ENCODE data around the gene CCDC8. TPM values are rescaled to one million over a fixed set of nuclear protein-coding genes. Genes with fewer than 3 reads are reported as not detected.
"Not testable (repeated sequence)": the region's sequence is repeated elsewhere in the genome, so short reads cannot be mapped to it uniquely, and the experiment has no call there.

Gene CCDC8, protein sequence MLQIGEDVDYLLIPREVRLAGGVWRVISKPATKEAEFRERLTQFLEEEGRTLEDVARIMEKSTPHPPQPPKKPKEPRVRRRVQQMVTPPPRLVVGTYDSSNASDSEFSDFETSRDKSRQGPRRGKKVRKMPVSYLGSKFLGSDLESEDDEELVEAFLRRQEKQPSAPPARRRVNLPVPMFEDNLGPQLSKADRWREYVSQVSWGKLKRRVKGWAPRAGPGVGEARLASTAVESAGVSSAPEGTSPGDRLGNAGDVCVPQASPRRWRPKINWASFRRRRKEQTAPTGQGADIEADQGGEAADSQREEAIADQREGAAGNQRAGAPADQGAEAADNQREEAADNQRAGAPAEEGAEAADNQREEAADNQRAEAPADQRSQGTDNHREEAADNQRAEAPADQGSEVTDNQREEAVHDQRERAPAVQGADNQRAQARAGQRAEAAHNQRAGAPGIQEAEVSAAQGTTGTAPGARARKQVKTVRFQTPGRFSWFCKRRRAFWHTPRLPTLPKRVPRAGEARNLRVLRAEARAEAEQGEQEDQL
- under 0.01 and 0.22 TPM in 2 replicates for total RNA-seq

GRCh38 chr19:46413262-46414031, at the start of gene CCDC8:
CCDC8 (minus strand) TSS chr19:46413564; CDS start chr19:46412810, 754 bp downstream.
- DNase-seq (ENCODE audit: low read depth in 2 of 2): no peak

GRCh38 chr19:46461537-46461936, 48.2 kb upstream of the CCDC8 start:
- DNase-seq (ENCODE audit: low read depth in 2 of 2): no peak

- DNase-seq (ENCODE audit: low read depth in 2 of 2): no peak
Measured at GRCh38 chr19:46460981-46461380, 47.6 kb upstream of the CCDC8 start.

DNA sequence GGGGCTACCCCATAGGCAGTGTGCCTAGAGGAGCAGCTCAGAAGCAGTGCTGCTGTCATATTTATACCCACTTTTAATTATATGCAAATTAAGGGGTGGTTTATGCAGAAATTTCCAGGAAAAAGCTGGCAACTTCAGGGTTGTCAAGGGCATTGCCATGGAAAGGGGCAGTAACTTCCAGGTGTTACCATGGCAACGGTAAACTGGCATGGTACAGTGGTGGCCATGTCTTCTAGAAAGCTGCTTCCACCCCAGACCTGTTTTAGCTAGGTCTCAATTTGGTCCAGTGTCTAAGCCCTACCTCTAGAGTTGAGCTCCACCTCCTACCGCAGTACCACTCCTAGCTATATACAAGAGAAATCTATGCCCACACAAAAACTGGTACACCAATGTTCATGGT, 46.7 kb upstream of the CCDC8 start:
- DNase-seq (ENCODE audit: low read depth in 2 of 2): no peak

- DNase-seq (ENCODE audit: low read depth in 2 of 2): no peak
Measured at GRCh38 chr19:46456930-46457329, 43.6 kb upstream of the CCDC8 start.

DNA sequence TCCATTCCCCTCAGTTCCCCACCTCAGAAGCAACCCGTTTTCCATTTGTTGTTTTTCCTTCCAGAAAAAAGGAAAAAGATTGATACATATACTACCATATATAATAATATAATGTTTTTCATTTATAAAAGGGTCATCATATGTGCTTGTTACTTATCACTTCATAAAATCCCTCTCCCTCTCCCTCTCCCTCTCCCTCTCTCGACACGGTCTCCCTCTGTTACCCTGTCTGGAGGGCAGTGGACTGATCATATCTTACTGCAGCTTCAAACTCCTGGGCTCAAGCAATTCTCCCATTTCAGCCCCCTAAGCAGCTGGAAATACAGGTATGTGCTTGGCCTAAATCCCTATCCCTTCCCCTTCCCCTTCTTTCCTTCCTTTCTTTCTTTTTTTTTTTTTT, 40.9 kb upstream of the CCDC8 start:
- no peak for DNase-seq (ENCODE audit: low read depth in 2 of 2)

GRCh38 chr19:46453661-46454060, 40.3 kb upstream of the CCDC8 start:
- no peak for DNase-seq (ENCODE audit: low read depth in 2 of 2)

DNA sequence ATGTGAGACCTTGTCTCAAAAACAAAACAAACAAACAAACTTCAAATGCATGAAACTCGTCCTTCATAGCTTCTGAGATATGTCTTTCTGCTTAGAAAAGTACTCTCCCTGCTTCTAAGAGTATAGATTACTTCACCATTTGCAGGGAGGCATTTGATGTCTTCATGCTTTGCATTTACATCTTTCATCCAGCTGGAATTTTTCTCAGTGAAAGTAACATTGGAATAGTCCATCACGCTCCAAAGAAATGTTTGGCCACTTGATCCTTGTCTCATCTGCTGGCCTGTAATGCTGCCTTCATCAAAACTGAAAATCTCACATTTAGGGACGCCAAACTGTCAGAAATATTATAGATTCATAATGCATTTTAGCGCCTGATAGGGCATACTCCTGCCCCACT, 38.8 kb upstream of the CCDC8 start:
- no peak for DNase-seq (ENCODE audit: low read depth in 2 of 2)

DNA sequence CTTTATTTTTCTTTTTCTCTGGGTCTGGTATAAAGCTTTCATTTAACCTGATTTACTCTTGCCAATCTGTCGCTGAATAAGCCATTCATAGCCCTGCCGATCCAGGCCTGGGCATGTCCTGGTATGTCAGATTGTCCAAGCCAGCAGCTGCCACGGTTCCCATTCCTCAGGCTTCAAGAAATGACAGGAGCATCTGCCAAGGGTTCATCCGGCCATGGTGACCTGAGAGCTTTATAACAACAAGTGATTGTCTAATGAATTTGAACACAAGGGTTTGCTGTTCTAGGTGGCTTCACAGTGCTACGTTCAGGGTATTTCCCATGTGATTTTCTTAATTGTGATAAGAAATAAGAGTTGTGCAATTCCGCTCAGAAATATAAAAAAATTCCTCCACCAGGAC, 38.0 kb upstream of the CCDC8 start:
- DNase-seq (ENCODE audit: low read depth in 2 of 2): peak in 1 of 2 donors; percentile 19

GRCh38 chr19:46450737-46451136, 37.4 kb upstream of the CCDC8 start:
- no peak for DNase-seq (ENCODE audit: low read depth in 2 of 2)

GRCh38 chr19:46449228-46449627, 35.9 kb upstream of the CCDC8 start:
- no peak for DNase-seq (ENCODE audit: low read depth in 2 of 2)

DNA sequence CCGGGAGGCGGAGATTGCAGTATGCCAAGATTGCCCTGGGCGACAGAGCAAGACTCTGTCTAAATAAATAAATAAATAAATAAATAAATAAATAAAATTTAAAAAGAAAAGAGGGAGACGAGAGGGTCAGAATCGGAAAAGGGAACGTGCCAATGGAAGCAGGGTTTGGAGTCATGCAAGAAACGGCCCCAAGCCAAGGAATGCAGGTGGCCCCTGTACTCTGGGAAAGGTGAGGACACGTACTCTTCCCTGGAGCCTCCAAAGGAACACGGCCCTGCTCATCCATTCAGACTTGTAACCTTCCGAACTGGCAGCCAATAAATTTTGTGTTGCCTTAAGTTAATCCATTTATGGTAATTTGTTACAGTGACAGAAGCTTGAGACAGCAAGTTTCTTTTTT, 35.2 kb upstream of the CCDC8 start:
- DNase-seq (ENCODE audit: low read depth in 2 of 2): no peak

GRCh38 chr19:46447824-46448223, 34.5 kb upstream of the CCDC8 start:
- no peak for DNase-seq (ENCODE audit: low read depth in 2 of 2)

DNA sequence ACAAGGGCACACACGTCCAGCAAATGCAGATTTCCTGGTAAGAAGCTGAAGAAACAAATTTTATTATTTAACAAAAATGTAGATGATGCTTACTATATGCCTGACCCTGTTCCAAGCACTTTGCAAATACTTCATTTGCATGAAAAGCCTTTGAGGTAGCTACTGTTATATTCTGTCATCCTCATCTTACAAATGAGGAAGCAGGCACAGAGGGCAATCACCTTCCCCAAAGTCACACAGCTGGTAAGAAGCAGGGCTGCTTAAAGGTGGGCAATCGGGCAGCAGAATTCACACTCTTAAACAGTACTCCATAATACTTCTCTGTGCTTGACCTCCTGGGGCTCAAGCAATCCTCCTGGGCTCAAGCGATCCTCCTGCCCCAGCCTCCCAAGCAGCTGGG, 33.6 kb upstream of the CCDC8 start:
- DNase-seq (ENCODE audit: low read depth in 2 of 2): no peak

DNA sequence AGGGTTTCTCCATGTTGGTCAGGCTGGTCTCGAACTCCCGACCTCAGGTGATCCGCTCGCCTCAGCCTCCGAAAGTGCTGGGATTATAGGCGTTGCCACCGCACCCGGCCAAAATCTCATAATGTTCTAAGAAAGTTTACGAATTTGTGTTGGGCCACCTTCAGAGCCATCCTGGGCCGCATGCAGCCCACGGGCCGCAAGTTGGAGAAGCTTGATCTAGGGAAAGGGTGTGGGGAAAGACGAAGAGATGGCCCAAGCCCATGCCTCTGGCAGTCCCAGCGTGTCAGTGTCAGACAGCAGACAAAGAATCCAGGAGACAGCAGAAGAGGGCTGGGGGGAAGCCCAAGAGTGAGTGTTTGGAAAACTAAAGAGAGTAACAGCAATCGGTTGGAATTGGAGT, 32.7 kb upstream of the CCDC8 start:
- no peak for DNase-seq (ENCODE audit: low read depth in 2 of 2)

- DNase-seq (ENCODE audit: low read depth in 2 of 2): peak in 1 of 2 donors; percentile 48
Measured at GRCh38 chr19:46442808-46443450, 29.6 kb upstream of the CCDC8 start.

- DNase-seq (ENCODE audit: low read depth in 2 of 2): no peak
Measured at GRCh38 chr19:46441866-46442265, 28.5 kb upstream of the CCDC8 start.

GRCh38 chr19:46435689-46436088, 22.3 kb upstream of the CCDC8 start:
- DNase-seq (ENCODE audit: low read depth in 2 of 2): not testable (repeated sequence)

- no peak for DNase-seq (ENCODE audit: low read depth in 2 of 2)
Measured at GRCh38 chr19:46435009-46435408, 21.6 kb upstream of the CCDC8 start.

DNA sequence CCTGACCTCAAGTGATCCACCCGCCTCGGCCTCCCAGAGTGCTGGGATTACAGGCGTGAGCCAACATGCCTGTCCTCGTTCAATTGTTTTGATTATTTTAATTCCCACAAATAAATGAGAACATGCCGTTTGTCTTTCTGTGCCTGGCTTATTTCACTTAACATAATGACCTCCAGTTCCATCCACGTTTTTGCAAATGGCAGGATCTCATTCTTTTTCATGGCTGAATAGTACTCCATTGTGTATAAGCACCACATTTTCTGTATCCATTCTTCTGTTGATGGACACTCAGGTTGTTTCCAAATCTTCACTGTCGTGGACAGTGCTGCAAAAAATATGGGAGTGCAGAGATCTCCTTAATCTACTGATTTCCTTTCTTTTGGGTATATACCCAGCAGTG, 20.1 kb upstream of the CCDC8 start:
- DNase-seq (ENCODE audit: low read depth in 2 of 2): not testable (repeated sequence)

- no peak for DNase-seq (ENCODE audit: low read depth in 2 of 2)
Measured at GRCh38 chr19:46431824-46432223, 18.5 kb upstream of the CCDC8 start.

GRCh38 chr19:46429999-46430398, 16.6 kb upstream of the CCDC8 start:
- DNase-seq (ENCODE audit: low read depth in 2 of 2): no peak

Measured in lung microvascular endothelial cell (primary cell).